Measurements from ENCODE around the gene POGLUT3. TPM values are rescaled to one million over a fixed set of nuclear protein-coding genes. Genes with fewer than 3 reads are reported as not detected.

POGLUT3 gene
- total RNA-seq, 1 experiment from 2014 or later: 52.3 TPM

GRCh38 chr11:108501396-108501795 is 3.2 kb upstream of the POGLUT3 start:
- in situ Hi-C loops (cut with HindIII; ENCODE audit: low pct_unique_long_range_greater_than_20kb, low sequenced_read_pairs) (no loop called here), intact Hi-C loops (cut with micrococcal nuclease; ENCODE audit: unreplicated experiment) (loop anchor here (5.0 to 10.0 kb wide), 2 partner anchors 133 to 156 kb away; no protein-coding TSS in a partner anchor)
- DNase-seq (ENCODE audit: low read depth, low spot score) (no peak), ATAC-seq (no peak)
- CTCF ChIA-PET: no interaction called here
- TF ChIP-seq POLR2AphosphoS5 (IDR thresholded peaks at IDR 0.05; ENCODE audit: low read depth, low read length) (no peak), REST (IDR thresholded peaks at IDR 0.05; ENCODE audit: insufficient read depth in 1 of 2, low read depth in 2 of 2, low read length in 1 of 2) (no peak), SIN3A (IDR thresholded peaks at IDR 0.05; ENCODE audit: borderline replicate concordance, insufficient read depth, low read depth, low read length) (no peak), CTCF (IDR thresholded peaks at IDR 0.05) (no peak), TCF7L2 (IDR thresholded peaks at IDR 0.05; ENCODE audit: low read depth, low read length) (no peak)
- Histone ChIP-seq H3K9me3 (ENCODE audit: control insufficient read depth, insufficient read depth, low read depth, low read length) (no peaks in the 10 kb centered on the region), H3K36me3 (ENCODE audit: control insufficient read depth, insufficient read depth, low read length) (no peaks in the 10 kb centered on the region), H3K4me1 (ENCODE audit: control insufficient read depth, insufficient read depth, low read length) (peaks cover 9% of the 10 kb centered on the region), H3K27me3 (ENCODE audit: control insufficient read depth, insufficient read depth, low read length) (no peaks in the 10 kb centered on the region), H3K27ac (ENCODE audit: low read length) (no peak overlapping the region), H3K4me3 (ENCODE audit: low read depth in 2 of 2, low read length in 2 of 2) (no peak overlapping the region)
- POLR2A ChIA-PET: no interaction called here
- no TSS peak for BruUV-seq (replicated peaks)

DNA sequence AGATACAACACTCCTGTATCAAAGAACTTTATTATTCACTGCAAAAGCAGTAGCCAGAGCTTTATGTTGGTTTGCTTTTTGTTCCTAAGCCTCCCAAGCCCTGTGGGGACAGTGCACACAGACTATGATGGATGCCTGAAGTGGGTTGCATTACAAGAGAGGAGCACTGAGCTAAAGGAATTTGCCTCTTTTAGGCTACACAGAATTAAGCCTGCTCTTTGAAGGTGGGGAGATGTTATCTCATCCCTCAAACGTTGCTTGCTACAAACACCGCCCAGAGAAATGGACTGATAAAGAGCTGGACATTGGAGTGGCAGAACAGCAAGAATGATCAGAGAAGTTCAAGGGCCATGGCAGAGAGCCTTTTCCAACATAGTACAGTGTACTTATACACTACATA is 2.5 kb upstream of the POGLUT3 start:
- Histone ChIP-seq H3K27ac (ENCODE audit: low read length) (no peak overlapping the region), H3K4me1 (ENCODE audit: control insufficient read depth, insufficient read depth, low read length) (peaks cover 10% of the 10 kb centered on the region), H3K27me3 (ENCODE audit: control insufficient read depth, insufficient read depth, low read length) (no peaks in the 10 kb centered on the region), H3K9me3 (ENCODE audit: control insufficient read depth, insufficient read depth, low read depth, low read length) (no peaks in the 10 kb centered on the region), H3K36me3 (ENCODE audit: control insufficient read depth, insufficient read depth, low read length) (no peaks in the 10 kb centered on the region), H3K4me3 (ENCODE audit: low read depth in 2 of 2, low read length in 2 of 2) (no peak overlapping the region)
- no peak for ATAC-seq
- in situ Hi-C loops (cut with HindIII; ENCODE audit: low pct_unique_long_range_greater_than_20kb, low sequenced_read_pairs): no loop called here
- DNase-seq (ENCODE audit: low read depth, low spot score): no peak
- TF ChIP-seq CTCF (IDR thresholded peaks at IDR 0.05) (no peak), TCF7L2 (IDR thresholded peaks at IDR 0.05; ENCODE audit: low read depth, low read length) (no peak), POLR2AphosphoS5 (IDR thresholded peaks at IDR 0.05; ENCODE audit: low read depth, low read length) (no peak), SIN3A (IDR thresholded peaks at IDR 0.05; ENCODE audit: borderline replicate concordance, insufficient read depth, low read depth, low read length) (no peak), REST (IDR thresholded peaks at IDR 0.05; ENCODE audit: insufficient read depth in 1 of 2, low read depth in 2 of 2, low read length in 1 of 2) (no peak)
- POLR2A ChIA-PET: interaction anchor here (0.6 kb wide), 1 partner anchor 102 kb away, joined by 5 read pairs; no protein-coding TSS in a partner anchor
- BruUV-seq (replicated peaks): no TSS peak
- intact Hi-C loops (cut with micrococcal nuclease; ENCODE audit: unreplicated experiment): loop anchor here (5.0 to 10.0 kb wide), 2 partner anchors 134 to 157 kb away; no protein-coding TSS in a partner anchor
- CTCF ChIA-PET: no interaction called here
